HG02970 (cell line): Measurements from ENCODE around the gene L3MBTL4.

Experiments
- ATAC-seq: cut with Tn5 transposase; IDR thresholded peaks from one replicate; pipeline ENCODE4 v1.9.1; 2021; ENCODE audit warnings: mild to moderate bottlenecking, moderate library complexity, moderate number of reproducible peaks; ENCODE audit not compliant: unreplicated experiment, low FRiP score

The L3MBTL4 gene

DNA sequence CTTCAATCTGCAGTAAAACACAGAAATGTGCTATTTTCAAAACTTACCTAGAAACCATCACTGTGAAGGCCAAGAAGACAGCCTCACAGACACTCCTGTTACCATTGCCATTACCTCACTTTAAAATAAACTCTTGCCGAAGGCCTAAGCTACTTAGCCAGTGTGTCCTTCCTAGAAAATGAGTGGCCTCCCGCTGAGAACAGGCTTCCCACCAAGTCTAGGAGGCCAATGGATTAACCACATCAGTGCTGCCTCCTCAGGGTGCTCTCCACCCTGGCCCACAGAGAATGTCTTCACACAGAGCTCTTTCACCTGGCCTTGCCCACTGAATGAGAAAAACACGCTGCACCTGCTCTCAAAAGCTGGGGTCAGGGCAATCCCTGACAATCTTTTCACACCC, 47.5 kb downstream of the L3MBTL4 start:
- no peak for ATAC-seq

DNA sequence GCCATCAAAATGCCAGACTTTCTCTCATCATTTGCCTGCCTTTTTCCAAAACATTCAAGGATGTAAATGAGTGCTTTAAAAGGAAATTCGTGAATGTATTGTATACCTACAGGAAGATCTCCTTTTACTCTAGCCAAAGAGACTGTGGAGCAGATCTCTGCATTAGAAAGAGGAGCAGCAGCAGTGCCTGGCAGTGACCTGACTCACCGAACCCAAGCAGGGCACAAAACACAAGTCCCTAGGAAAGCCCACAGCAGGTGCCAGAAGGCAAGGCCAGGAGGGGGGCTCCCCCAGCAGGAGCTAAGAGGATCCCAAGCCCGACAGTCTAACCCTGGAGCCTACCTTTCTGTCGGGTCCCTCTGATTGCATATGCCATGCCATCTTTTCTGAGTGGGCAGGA, 47.9 kb downstream of the L3MBTL4 start:
- no peak for ATAC-seq

DNA sequence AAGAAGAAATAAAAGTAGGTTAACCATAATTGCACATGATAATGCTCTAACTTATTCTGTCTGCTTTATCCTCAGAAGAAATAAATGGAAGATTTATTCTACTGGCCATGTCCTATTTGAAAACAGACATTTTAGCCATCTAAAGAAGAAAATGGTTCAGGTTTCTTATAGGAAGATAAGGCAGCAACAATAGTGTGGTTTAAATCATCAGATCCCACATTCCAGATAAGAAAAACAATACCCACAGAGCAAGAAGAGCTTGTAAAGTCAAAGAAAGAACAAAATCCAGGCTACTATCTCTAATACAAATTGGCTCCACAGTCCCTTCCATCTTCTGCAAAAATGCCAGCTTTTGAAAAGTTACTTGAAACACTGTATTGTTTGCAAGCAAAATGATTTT, 49.3 kb downstream of the L3MBTL4 start:
- ATAC-seq: no peak

DNA sequence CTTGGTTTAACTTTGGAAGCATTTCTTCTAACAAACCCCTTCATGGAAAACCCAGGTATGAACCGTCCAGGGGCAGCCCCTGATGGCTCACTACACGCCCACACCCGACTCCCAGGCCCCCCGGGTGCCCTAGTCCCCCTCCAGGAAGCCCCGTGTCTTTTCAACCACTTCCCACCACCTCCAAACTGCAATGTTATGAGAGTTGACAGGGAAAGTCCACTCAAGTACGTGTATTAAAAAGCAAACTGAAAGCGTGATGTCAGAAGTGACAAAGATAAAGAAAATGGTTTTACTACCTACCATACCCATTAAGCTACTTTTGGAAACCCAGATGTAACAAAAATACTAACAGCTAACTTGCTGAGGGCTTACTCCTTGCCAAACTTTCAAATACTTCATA, 51.5 kb downstream of the L3MBTL4 start:
- ATAC-seq: no peak

DNA sequence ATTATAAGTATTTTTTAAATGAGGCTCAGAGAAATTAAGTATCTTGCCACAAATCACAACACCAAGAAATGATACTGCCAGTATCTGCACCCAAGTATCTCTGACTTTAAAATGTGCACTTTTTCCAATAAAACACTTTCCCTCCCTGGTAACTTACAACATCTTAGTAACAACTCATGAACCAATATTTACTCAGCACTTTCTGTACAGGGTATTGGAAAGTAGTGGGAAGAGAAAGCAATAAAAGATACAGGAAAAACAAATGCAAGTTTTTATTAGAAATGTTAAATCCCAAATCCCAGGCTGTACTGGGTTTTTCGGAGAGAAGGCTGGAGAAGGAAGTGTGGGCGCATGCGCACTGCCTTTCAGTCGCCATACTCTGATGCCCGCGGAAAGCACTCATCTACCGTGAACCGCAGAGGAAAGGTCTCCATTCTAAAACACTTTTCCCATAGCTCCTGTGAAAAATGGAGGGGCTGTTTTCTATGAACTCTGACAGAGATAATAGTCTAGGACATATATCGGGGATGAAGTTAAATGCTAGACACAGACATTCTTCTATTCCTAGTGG, 52.1 kb downstream of the L3MBTL4 start:
- ATAC-seq: no peak

DNA sequence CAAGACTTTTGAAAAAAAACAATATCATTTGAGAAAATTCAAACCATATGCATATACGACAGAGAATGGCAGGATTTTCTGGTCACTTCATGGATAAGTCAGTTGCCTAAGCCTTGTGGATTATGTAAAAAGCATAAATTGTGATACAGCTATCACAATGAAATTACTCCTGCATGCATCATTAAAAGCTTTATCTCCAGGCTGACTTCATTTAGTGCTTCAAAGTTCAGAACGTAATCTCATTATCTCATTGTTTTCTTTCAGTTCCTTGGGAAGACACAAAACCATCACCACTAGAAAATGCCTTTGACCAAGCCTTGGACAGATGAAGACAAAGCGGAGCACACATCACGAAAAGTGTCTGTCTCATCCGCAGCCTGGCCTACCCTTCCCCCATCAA, 57.0 kb downstream of the L3MBTL4 start:
- ATAC-seq: no peak

DNA sequence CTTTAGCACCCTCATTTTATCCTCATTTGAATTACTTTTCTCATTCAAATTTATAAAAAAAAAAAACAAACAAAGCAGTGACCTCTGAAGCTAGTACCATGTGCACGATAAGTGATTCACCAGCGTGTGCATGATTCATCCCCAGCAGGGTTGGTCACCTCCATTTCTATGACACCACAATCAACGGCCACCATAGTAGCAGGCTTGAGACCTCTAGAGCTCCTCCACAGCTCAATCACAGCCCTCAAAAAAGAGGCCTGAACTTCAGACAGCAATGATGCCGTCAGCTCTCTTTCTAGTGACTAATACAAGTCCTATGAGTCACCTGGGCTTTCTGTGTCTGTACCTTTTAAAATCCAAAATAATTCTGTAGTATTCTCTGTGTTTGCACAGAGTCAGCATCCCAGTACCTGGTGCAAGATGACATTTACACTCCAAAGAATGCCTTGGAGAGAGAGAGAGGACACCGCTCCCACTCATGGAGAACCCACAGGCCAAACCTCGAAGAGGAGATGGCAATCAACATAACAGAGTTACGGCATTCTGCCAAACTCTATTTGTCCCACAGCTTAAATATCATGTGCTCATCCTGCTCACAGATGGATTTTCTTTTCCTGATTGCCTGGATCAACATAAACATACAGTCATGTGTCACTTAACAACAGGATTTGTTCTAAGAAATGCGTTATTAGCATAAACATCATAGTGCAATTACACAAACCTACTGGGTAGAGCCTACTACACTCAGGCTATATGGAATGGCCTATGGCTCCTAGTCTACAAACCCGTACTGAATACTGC, 58.7 kb downstream of the L3MBTL4 start:
- no peak for ATAC-seq

DNA sequence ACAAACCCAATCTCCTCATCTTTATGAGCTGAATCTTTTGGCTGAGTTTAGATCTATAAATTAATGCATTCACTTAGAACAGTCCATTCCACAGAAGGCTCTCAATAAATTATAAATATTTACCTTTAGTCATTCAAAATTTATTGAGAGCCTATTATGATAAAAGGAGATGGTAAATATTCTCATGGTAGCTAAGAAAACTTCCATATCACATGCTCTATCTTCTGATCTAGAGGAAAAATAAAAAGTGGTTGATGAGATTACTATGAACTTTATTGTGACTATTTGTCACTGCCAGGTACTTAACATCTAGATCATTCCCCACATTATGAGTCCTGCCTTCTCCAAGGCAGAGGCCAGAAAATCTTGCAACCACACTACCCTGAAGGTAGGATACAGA, 62.4 kb downstream of the L3MBTL4 start:
- ATAC-seq: no peak

DNA sequence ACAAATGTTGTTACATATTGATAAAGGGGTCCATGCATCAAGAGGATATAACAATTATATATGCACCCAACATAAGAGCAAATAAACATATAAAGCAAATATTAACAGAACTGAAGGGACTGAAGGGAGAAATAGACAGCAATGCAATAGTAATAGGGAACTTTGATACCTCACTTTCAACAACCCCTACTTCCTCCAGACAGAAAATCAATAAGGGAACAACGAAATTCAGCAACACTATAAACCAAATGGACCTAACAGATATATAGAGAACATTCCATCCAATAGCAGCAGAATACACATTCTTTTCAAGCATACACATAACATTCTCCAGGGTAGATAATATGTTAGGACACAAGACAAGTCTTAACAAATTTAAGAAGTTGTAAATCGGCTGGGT, 71.7 kb downstream of the L3MBTL4 start:
- ATAC-seq: no peak

DNA sequence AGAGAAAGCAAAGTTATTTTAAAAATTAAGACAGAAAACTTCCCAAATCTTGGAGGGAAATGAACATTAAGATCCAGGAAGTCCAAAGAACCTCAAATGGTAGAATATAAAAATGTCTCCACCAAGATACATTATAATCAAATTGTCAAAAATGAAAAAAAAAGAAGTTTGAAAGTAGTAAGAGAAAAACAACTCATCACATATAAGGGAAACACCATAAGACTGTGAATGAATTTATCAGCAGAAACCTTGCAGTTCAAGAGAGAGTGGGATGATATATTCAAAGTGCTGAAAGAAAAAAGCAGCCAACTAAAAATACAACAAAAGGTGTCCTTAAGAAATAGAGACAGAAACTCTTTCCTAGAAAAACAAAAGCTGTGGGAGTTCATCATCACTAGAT, 73.0 kb downstream of the L3MBTL4 start:
- ATAC-seq: no peak

DNA sequence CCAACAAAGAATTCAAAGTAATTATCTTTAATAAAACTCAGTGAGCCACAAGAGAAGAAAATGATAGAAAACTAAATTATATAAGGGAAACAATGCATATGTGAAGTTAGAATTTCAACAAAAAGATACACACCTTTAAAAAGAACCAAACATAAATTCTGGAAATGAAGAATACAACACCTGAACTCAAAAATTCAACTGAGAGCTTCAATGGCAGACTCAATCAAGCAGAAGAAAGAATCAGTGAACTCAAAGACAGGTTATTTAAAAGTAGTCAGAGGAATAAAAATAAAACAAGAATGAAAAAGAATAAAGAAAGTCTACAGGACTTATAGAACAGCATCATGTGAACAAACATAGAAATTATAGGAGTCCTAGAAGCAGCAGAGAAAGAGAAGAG, 73.4 kb downstream of the L3MBTL4 start:
- ATAC-seq: no peak

DNA sequence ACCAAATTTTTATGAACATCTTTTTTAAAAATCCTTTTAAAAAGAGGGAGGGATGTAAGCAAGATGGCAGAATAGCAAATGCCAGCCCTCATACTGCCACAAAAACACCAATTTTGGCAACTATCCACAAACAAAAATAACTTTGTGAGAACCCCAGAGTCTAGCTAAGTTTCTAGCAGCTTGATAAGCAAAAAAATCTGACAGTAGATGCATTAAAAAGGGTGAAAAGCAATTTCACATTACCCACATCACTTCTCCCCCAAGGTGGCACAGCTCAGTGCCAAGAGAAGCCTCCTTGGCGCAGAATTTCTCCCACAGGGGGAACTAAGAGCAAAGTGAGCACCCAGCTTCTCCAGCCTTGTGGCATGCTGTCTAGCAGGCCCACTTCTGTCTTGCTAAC, 74.6 kb downstream of the L3MBTL4 start:
- no peak for ATAC-seq

DNA sequence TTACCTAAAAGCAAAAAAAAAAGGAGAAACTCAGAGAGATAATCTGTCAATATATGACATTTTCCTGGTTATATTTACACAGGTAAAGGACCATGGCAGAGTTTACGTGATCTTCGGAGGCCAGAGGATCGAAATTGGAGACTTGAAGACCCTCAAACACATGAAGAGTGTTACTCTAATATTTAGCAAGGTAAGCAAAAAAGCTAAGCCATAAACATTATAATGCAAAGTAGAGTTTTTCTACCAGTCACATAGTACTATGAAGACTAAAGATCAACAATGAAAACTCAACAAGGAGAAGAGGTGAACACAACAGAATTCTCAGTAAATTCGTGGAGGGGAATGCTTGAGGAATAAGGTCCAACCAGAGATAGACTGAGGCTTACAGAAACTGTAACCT, 78.5 kb downstream of the L3MBTL4 start:
- ATAC-seq: no peak

DNA sequence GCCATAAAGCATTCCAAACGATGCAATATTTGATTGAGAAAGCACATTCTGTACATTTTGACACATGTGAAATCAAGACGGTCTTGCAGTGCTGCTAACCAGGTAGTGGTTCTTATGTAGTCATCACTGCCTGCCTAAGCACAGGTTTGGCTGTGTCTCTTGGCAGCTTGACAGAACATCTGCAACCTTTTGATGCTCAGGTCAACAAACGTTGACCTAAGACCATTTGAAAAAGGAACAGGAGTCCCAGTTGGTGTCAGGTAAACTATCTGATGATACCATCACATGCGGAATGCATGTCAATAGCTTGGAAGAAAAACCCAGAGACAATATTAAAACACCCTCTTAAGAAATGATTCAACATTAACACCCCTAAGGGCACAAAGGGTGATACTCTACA, 80.7 kb downstream of the L3MBTL4 start:
- no peak for ATAC-seq

DNA sequence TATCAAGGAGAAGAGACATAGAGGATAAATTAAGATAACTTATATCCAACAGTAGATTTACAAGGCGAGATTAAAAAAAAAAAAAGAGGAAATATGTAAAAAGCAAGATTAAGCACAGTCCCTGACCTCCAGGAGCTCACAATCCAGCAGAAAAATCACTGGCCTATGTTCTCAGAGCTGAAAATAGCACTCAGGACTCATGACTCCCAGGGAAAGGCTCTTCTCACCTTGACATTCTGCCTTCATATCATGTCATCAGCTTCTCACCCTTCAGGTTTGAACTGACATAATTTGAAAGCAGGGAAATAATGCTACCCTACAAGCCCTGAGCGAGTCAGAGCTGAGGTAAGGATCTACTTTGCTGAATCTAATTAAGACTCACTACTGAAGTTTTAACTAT, 82.8 kb downstream of the L3MBTL4 start:
- ATAC-seq: no peak

DNA sequence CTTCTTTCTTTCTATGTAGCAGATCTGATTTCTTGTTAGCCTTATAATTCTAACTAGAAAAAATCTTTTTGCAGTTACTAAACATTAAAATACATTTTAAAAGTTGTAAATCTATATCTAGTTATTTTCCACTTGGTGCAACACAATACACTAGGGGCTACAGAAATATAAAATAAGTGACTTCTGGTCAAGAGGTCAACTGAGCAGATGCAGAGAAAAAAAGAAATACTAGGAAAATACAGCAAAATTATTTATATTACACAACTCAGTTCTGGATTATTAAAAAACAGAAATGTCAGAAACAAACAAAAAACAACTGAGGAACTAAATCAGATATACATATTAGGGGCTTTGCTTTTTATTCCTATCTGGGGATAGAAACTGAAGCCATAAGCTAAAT, 83.9 kb downstream of the L3MBTL4 start:
- no peak for ATAC-seq

DNA sequence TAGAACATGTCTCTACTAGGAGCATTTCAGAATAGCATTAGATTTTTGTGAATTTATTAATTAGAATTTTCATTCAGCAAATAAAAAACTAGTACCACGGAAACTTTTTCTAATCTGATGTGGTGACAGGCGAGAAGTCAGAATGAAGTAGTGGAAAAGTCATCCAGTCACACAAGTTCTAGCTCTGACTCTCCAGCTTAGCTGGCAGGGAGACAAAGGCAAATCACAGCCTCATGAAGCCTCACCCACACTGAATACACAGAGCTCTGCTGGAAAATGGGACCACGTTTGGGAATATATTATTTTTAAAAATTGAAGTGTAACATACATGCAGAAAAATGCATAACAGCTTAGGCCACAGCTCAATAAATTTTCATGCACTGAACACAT, 86.1 kb downstream of the L3MBTL4 start:
- ATAC-seq: no peak

DNA sequence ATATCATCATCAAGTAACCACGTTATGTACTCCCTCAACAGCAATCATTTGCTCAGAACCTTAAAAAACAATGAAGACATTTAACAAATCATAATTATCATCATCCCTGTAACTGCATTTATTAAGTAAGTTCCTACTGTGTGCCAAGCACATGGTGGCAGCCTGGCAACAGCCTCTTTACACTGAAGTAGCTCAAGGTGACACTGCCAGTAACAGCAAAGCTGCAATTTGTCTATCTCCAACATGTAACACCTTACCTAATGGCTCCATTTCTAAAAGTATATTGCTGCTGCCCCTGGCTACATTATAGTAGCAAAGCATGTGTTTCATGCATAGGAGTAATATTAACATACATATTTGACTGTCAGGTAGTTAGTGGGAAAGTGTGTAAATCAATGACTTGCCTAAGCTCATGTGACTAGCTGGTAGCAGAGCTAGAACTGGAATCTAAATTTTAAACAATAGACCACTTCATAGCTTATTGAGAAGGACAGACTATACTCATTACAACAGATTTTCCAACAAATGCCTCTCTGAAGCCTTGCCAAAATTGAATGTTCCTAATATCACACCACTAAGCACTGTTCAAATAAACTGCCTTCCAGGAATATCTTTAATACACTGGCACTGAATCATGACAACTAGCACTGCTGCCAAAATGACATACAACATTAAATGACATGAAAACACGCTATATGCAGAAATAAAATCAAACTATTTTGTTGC, 86.7 kb downstream of the L3MBTL4 start:
- no peak for ATAC-seq

DNA sequence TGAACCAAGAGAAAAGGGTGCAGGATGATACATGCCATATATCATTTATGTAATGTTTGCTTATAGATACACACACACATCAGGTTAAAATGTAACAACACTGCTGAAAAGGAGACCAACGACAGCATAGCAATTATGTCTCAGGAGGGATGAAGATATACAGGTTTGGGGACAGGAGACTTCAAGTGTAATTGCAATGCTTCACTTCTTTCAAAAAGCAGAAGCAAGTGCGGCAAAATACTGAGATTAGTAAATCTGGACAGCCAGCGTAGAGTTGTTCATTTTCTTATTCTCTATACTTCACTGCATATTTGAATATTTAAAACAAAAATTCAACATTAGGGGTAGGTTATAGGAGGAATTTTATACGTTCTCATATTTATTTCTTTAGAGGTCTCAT, 87.2 kb downstream of the L3MBTL4 start:
- no peak for ATAC-seq

DNA sequence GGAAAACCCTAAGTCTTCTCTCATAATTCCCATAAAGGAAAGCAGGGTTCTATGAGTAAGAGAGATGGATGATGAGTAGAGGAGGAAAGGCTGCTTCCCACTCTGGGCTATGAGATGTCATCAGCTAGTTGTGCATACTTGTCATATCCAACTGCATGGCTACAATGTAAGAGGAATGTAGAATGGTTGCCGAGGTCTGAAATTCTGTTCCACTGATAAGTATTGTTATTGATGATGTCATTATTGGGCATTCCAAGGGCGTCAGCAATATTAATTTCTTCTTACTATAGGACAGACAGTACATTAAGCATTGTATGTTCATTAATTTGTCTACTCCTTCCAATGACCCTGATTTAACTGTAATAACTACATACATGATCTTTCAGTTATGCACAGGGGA, 88.1 kb downstream of the L3MBTL4 start:
- ATAC-seq: no peak

DNA sequence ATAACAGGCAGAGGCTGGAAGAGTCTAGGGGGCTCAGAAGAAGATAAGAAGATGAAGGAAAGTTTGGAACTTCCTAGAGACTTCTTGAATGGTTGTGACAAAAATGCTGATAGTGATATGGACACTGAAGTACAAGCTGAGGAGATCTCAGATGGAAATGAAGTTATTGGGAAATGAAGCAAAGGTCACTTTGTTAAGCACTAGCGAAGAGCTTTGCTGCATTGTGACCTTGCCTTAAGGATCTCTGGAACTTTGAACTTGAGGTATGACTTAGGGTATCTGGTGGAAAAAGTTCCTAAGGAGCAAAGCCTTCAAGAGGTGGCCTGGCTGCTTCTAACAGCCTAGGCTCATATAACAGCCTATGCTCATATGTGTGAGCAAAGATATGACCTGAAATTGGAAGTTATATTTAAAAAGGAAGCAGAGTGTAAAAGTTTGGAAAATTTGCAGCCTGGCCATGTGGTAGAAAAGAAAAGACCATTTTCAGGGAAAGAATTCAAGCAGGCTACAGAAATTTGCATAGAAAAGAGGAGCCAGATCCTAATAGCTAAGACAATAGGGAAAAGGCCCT, 91.3 kb downstream of the L3MBTL4 start:
- no peak for ATAC-seq
